ENCODE results near the gene ACYP1. TPM values are rescaled to one million over a fixed set of nuclear protein-coding genes. Genes with fewer than 3 reads are reported as not detected.

The ACYP1 gene
- total and polyA plus RNA-seq, 9 of the 15 experiments (the other 6 are each of a cell fraction or from before 2014, with no cell fraction given), result 19.9 to 113 (median 52.3) TPM

DNA sequence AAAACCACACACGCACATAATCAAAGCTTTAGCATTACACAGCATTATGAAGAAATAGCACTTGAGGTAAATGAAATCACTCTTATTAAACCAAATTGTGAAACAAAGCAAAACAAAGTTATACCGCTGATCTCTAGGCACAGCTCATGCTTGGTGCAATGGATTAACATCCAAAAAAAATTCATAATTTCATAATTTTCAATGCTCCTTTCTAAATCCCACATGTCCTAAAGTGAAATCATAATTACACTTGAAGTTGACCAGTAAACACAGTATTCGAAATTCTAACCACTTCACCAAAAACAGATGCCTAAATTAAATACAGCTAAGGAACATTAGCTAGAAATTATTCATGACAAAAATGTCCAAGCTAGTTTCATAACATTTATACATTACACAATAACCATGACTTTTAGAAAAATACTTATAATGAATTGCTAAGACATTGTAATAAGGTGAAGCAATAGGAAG lies 14.1 kb downstream of the ACYP1 start:
- no TSS peak for BruUV-seq (replicated peaks)
- H3K79me2 ChIP-seq (ENCODE audit: control insufficient read depth, insufficient read depth, low read length), result peaks cover 25% of the 10 kb centered on the region
- H3K27me3 ChIP-seq (ENCODE audit: control insufficient read depth in 2 of 2, insufficient read depth in 2 of 2, low read length in 2 of 2), result no peaks in the 10 kb centered on the region
- DNase-seq (ENCODE audit: extremely low read depth in 1 of 4, low spot score in 3 of 4) (no peak), FAIRE-seq (peak; percentile 56), ATAC-seq (no peak)
- no peak overlapping the region for H3K4me3 ChIP-seq
- no peak overlapping the region for H3K4me2 ChIP-seq (ENCODE audit: insufficient read depth, low read length)
- no peaks in the 10 kb centered on the region for H3K9me1 ChIP-seq (ENCODE audit: control insufficient read depth, insufficient read depth, low read length)
- H3K9me3 ChIP-seq (replicated peaks; ENCODE audit: control insufficient read depth, insufficient read depth, low read depth, low read length), result no peaks in the 10 kb centered on the region
- WGBS (ENCODE audit: insufficient coverage, low coverage, missing lambda C conversion rate), result 69% methylated on average over 3 of the region's 3 CpGs
- intact Hi-C loops (cut with micrococcal nuclease) (no loop called here), in situ Hi-C loops (cut with MboI) (no loop called here)
- TF ChIP-seq STAG1 (CRISPR knock-in tag; IDR thresholded peaks at IDR 0.05; ENCODE audit: borderline replicate concordance) (no peak), PTRF (tag; IDR thresholded peaks at IDR 0.05) (no peak), CEBPB (tag; IDR thresholded peaks at IDR 0.05) (peak; percentile 79), FUS (optimal IDR thresholded peaks at IDR 0.05; ENCODE audit: low read depth, low read length) (no peak), ZNF316 (IDR thresholded peaks at IDR 0.05) (no peak), CEBPG (CRISPR knock-in tag; IDR thresholded peaks at IDR 0.05) (no peak), CEBPG (tag; conservative IDR thresholded peaks at IDR 0.05 in 1 of 2, IDR thresholded peaks at IDR 0.05 in 1 of 2) (peak; percentile 27 to 55; a peak in 2 of 4 replicates)
- TF ChIP-seq, protein P1, sequence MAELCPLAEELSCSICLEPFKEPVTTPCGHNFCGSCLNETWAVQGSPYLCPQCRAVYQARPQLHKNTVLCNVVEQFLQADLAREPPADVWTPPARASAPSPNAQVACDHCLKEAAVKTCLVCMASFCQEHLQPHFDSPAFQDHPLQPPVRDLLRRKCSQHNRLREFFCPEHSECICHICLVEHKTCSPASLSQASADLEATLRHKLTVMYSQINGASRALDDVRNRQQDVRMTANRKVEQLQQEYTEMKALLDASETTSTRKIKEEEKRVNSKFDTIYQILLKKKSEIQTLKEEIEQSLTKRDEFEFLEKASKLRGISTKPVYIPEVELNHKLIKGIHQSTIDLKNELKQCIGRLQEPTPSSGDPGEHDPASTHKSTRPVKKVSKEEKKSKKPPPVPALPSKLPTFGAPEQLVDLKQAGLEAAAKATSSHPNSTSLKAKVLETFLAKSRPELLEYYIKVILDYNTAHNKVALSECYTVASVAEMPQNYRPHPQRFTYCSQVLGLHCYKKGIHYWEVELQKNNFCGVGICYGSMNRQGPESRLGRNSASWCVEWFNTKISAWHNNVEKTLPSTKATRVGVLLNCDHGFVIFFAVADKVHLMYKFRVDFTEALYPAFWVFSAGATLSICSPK (IDR thresholded peaks at IDR 0.05; ENCODE audit: borderline replicate concordance), result no peak
- no peak overlapping the region for H3K9ac ChIP-seq (ENCODE audit: insufficient read depth in 1 of 2, low read depth in 2 of 2, low read length in 2 of 2)
- ChIA-PET POLR2A (interaction anchor here (1.1 kb wide), 1 partner anchor 81 kb away, joined by 3 read pairs; no protein-coding TSS in a partner anchor), CTCF (ENCODE audit: low intra/inter-chr PET ratio) (no interaction called here)
- H4K20me1 ChIP-seq (replicated peaks; ENCODE audit: control insufficient read depth, insufficient read depth, low read length), result no peaks in the 10 kb centered on the region
- H3K36me3 ChIP-seq (ENCODE audit: control insufficient read depth, insufficient read depth, low read length), result peaks cover 9% of the 10 kb centered on the region; the same call in 2 of the 3 replicates
- H3K4me1 ChIP-seq (replicated peaks in 1 of 2; ENCODE audit: control insufficient read depth in 2 of 2, insufficient read depth in 2 of 2, low read length in 2 of 2), result peaks cover 6 to 9% of the 10 kb centered on the region in 2 experiments; a peak in 4 of 5 replicates
- H2AFZ ChIP-seq (ENCODE audit: low read depth, low read length), result no peak overlapping the region
- H3K27ac ChIP-seq (ENCODE audit: extremely low read depth, low read depth, low read length), result no peak overlapping the region
